GM08714 (cell line): ENCODE measurements around the gene FRMD5.

Source experiments
- H3K4me3 ChIP-seq: fragments of 200-500 bp; sonication (Bioruptor generic); 2 replicates; pipeline ENCODE4 v1.5.1; 2014; ENCODE audit warnings: mild to moderate bottlenecking, low read length, inconsistent platforms
- ZNF274 ChIP-seq: IDR thresholded peaks from 2 replicates; pipeline ENCODE4 v1.6.1; 2012; ENCODE audit warnings: mild to moderate bottlenecking, low read depth, low read length

FRMD5 gene

GRCh38 chr15:43932907-43933306 is 262.2 kb downstream of the FRMD5 start:
- no peak for TF ChIP-seq ZNF274
- H3K4me3 ChIP-seq, result no peak overlapping the region

DNA sequence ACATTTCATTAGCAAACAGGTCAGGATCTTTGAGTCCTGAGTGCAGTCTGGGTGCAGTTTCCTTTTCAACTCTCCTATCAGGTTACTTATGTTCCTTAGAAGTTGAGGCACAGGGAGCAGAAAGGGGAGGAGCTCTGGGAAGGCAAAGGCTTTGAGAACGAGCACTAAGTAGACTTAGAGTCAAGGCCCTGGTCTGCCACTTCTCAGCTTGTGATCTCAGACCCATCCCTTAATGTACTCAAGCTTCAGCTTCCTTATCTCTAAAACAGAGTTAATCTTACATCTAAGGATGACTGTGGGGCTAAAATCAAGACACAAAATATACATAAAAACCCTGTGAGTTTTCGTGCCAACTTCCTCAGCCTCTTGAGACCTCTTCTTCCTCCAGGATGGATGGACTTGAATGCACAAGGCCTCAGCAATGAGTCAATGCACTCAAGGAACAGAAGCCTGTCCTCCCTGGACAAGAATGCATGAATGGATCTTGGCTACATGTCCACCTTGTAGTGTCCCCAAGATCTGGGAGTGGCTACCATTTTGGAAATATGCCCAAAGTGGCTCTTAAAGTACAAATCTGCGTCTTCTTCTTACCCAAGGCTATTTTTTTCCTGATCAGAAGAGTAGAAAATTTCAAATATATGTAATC is 263.2 kb downstream of the FRMD5 start:
- no peak for TF ChIP-seq ZNF274
- no peak overlapping the region for H3K4me3 ChIP-seq

DNA sequence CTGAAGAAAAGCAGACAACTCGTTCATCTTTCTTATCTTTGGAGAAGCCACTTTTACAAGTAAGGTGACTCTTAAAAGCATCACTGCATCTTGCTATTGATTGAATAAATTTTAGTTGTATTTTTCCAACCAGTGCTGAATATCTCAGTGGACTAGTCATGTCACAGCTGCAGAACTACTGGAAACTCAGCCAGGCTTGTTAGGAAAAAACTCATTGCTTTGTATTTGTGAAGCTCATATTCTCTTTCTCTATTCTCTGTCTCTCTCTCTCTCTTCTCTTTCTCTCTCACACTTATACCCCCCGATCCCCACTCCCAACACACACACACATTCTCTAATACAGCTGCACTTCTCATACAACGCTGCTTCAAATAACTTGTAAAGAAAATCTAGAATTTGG is 264.0 kb downstream of the FRMD5 start:
- no peak overlapping the region for H3K4me3 ChIP-seq
- no peak for TF ChIP-seq ZNF274

GRCh38 chr15:43930556-43930955 is 264.5 kb downstream of the FRMD5 start:
- TF ChIP-seq ZNF274, result no peak

DNA sequence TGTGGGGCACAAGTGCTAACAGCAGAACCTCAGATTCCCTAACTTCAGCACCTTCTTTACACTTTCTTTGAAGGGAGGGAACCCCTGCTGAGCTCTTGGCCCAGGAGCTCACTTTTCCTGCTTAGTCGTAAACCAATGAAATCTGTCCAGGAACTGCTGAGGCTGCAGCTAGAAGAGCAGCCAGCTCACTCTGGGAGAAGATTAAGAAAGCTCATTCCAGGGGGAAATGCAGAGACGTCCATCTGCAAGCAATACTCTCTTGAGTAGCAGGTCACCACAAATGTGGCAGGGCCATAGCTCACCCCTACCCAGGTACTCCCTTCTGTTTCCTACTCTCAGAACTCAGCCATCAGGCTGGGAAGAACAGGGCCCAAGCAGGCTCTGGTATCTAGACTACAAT is 265.0 kb downstream of the FRMD5 start:
- TF ChIP-seq ZNF274, result no peak
- no peak overlapping the region for H3K4me3 ChIP-seq

More at GRCh38 chr15:43930556-43930955, 264.5 kb downstream of the FRMD5 start:
- no peak overlapping the region for H3K4me3 ChIP-seq

- TF ChIP-seq ZNF274, result no peak
- no peak overlapping the region for H3K4me3 ChIP-seq
These were observed 266.9 kb downstream of the FRMD5 start for GRCh38 chr15:43928152-43928551.

DNA sequence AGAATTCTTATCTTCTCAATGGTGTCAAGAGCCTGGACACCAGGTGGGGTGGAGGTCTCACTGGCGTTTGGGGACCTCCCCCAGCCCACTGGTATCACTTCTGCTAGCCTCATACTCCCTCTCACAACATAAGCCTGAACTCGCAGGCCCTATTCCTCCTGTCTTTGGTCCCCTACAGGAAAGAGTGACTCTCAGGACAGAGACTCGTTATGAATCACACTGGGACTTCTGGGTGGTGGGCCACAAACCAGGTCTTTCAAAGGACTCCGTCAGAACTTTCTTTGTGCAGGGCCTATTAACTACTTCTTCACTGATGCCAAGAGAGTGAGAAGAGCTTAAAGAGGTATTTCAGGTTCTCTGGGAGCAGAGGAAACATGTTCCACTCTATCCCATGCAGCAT is 267.9 kb downstream of the FRMD5 start:
- no peak overlapping the region for H3K4me3 ChIP-seq
- no peak for TF ChIP-seq ZNF274

- no peak overlapping the region for H3K4me3 ChIP-seq
- no peak for TF ChIP-seq ZNF274
These were observed 271.5 kb downstream of the FRMD5 start for GRCh38 chr15:43923553-43923952.

DNA sequence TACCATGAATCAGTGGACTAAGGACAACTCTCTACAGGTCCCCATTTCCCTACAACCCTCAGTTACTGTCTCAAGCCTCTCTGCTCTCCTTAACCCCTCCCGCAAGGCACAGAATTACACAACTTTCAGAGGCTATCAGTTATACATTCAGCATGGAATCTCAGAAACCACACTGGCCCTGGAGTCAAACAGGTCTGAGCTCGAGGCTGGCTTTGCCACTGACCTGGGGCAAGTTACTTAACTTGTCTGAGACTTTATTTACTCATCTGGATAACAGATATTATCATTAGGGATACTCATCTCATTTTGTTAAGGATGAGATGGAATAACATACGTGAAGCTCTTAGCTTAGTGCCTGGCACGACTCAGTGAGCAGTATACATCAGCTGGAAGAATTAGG is 273.1 kb downstream of the FRMD5 start:
- TF ChIP-seq ZNF274, result no peak
- no peak overlapping the region for H3K4me3 ChIP-seq

DNA sequence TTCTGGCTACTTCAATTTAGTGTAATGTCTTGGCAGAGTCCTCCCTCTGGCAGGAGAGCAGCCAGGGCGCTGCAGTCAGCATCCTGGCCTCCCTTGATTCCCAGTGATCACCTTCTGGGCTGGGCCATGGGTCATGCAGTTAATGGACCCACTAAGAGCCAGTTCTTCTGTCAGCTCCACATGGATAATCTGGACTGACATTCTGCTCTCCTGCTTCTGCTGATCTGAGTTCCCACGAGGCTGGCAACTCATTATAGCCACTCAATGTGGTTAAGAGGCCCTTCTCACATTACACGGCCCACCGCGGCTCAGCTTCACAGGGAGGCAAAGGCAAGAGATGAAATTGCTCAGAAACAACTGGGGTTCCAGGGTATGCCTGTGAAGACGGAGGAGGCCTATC is 274.3 kb downstream of the FRMD5 start:
- no peak overlapping the region for H3K4me3 ChIP-seq
- no peak for TF ChIP-seq ZNF274

- no peak for TF ChIP-seq ZNF274
- no peak overlapping the region for H3K4me3 ChIP-seq
These were observed 274.8 kb downstream of the FRMD5 start for GRCh38 chr15:43920254-43920600.

DNA sequence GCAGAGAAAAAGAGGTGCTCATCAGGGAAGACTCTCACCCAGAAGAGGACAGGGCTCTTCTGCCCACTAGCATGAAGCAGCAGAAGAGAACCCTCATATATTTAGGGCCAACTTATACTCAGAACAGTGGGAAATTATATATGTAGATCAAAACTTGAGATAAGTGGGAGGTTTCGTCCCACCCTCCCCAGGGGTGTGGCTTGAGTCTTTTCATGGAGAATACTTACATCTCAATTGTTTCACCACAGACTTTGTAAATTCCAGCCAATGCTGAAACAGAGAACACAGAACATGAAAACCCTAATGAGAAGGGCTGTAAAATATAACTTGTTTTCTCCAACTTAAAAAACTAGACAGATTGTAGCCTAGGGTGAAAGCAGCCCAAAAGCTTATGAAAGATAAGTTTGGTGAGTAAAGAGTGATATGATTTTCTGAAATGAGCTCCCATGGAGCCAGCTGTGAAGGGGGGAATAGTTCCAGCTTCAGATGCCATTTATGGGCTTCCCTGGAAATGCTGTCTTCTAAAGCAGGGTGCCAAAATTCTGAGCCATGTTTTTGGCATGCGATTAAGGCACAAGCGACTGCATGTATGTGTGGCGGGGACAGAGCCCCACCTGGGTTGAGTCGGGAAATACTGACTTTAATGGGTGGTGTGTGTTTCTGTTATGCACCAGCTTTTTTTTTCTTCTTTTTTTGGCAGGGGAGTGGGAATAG is 275.4 kb downstream of the FRMD5 start:
- TF ChIP-seq ZNF274, result no peak
- no peak overlapping the region for H3K4me3 ChIP-seq

DNA sequence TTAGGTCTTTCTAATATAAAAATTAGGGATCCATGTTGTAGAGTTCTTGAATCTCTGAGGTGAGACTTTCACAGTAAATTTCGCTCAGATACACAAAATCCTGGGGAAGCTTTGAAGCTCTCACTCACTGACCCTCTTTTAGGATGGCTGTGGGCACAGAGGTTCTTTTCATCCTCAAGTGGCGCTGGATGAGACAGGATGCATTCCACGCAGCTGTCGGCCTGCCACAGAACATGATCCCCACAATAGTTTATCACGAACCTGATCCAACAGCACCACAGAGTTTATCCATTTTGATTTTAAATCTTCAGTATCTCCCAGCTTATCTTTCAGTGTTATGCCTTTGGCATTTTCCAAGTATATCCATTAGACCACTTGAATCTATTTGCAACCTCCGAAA is 276.4 kb downstream of the FRMD5 start:
- H3K4me3 ChIP-seq, result no peak overlapping the region
- no peak for TF ChIP-seq ZNF274

DNA sequence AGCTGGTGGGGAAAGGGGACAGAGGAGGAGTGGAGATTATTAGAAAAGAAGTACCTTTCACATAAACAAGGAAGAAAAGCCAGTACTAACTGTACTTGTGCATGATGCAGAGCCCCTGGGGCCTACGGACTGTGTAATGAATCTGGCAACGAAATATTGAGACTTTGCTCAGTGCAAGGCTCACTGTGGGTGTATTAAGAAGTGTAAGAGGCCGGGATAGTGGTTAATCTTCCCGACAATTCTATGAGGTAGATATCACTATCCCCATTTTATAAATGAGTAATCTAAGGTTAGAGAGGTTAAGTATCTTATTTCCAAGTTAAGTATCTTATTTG is 278.8 kb downstream of the FRMD5 start:
- no peak for TF ChIP-seq ZNF274
- H3K4me3 ChIP-seq, result no peak overlapping the region

DNA sequence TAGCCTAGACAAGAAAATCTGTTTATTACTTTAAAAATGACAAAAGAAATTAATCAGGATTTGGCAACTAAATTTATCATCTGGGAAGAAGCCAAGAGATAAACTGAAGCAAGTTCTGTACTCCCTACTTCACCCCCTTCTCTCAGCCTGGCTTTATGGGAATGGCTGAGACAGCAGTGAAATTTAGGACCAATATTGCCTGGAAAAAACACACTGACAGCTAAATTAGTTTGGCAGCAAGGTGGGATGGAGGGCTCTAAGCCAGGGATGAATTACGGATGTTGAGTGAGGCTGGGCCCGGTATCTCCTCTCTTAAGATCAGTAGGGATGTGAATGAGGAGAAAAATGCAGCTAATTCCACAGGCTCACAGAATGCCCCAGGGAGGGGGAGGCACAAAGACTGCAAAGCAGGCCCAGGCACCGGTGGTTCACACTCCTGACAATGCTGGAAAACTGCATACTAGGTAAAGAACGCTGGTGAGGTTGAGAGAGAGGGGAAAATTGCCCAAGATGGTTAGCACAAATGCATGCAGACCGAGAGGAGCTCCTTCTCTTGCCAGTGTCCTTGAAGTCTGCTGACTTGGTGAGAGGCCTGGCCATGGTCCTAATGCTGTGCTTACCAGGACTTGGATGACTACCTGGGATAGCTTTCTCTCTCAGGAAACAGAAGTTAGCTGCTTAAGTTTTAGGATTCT is 279.3 kb downstream of the FRMD5 start:
- no peak overlapping the region for H3K4me3 ChIP-seq
- no peak for TF ChIP-seq ZNF274
